Ectodermal cell (in vitro differentiated cells): ENCODE measurements around the gene ALKBH1. TPM values are rescaled to one million over a fixed set of nuclear protein-coding genes. Genes with fewer than 3 reads are reported as not detected.
"Not testable (repeated sequence)": the region's sequence is repeated elsewhere in the genome, so short reads cannot be mapped to it uniquely, and the experiment has no call there.

Experiments
- H3K27ac ChIP-seq: 2 replicates; pipeline ENCODE4 v1.7.0; 2013; ENCODE audit warnings: mild to moderate bottlenecking, low read depth, low read length; ENCODE audit not compliant: insufficient read depth, poor library complexity, severe bottlenecking
- H3K27me3 ChIP-seq: 2 replicates; pipeline ENCODE4 v1.7.0; 2013; ENCODE audit warnings: mild to moderate bottlenecking, low read length; ENCODE audit not compliant: insufficient read depth, control insufficient read depth, poor library complexity, severe bottlenecking
- H3K36me3 ChIP-seq: one replicate; pipeline ENCODE4 v1.7.0; 2013; ENCODE audit warnings: low read length; ENCODE audit not compliant: control insufficient read depth, insufficient read depth
- H3K4me1 ChIP-seq: one replicate; pipeline ENCODE4 v1.7.0; 2013; ENCODE audit warnings: low read length; ENCODE audit not compliant: control insufficient read depth, insufficient read depth
- H3K4me3 ChIP-seq: 2 replicates; pipeline ENCODE4 v1.7.0; 2013; ENCODE audit warnings: low read depth, low read length, control low read depth; ENCODE audit not compliant: insufficient read depth
- H3K9me3 ChIP-seq: 2 replicates; pipeline ENCODE4 v1.7.0; 2013; ENCODE audit warnings: mild to moderate bottlenecking, low read length, moderate library complexity; ENCODE audit not compliant: control insufficient read depth
- WGBS, 2 experiments: methylation state at CpG; one replicate each; pipeline ENCODE4 v1.1.7; 2013; ENCODE audit warnings: missing lambda C conversion rate in 2 of 2; 5-methylcytosine and 5-hydroxymethylcytosine counted together
- polyA plus RNA-seq, 4 experiments: library from polyadenylated mRNA; stranded (reverse); fragments of 50-300 nt; gene quantifications; one replicate each; pipeline ENCODE4 v1.2.3, GENCODE V29; 2013

The ALKBH1 gene, protein sequence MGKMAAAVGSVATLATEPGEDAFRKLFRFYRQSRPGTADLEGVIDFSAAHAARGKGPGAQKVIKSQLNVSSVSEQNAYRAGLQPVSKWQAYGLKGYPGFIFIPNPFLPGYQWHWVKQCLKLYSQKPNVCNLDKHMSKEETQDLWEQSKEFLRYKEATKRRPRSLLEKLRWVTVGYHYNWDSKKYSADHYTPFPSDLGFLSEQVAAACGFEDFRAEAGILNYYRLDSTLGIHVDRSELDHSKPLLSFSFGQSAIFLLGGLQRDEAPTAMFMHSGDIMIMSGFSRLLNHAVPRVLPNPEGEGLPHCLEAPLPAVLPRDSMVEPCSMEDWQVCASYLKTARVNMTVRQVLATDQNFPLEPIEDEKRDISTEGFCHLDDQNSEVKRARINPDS
- 16.4 TPM for polyA plus RNA-seq (2013, experiment 1 of 4)
- polyA plus RNA-seq (2013, experiment 2 of 4), result 17.6 TPM
- polyA plus RNA-seq (2013, experiment 3 of 4), result 15.6 TPM
- 15.8 TPM for polyA plus RNA-seq (2013, experiment 4 of 4)

DNA sequence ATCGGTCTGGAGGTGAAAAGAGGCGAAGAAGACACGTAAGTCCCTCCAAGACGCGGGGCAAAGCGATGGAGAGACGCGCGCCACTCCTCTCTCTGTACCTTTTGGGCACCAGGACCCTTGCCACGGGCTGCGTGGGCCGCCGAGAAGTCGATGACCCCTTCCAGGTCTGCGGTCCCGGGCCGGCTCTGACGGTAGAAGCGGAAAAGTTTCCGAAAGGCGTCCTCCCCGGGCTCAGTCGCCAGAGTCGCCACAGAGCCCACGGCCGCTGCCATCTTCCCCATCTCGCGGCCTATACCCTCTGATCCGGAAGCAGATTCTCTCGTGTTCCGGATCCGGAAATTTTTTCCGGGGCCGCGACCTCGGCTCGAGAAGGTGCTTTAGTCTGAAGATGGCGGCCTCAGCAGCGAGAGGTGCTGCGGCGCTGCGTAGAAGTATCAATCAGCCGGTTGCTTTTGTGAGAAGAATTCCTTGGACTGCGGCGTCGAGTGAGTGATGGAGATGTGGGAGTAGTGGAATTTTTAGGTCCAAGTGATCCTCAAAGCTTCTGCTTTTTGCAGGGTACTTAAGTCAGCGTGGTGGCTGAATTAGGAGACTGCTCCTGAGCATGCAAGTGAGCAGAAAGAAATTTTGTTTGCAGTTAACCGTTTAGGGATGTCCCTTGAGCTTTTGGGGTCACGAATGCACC is at the start of gene ALKBH1, which contains the start of gene SLIRP:
ALKBH1 (minus strand) TSS at position 300 of the 685 bp plus-strand sequence; CDS start at position 281, 19 bp downstream.
SLIRP (plus strand) TSS at position 380 of the 685 bp plus-strand sequence; CDS start at position 389, 9 bp downstream.
- no peaks in the 10 kb centered on the region for H3K9me3 ChIP-seq

DNA sequence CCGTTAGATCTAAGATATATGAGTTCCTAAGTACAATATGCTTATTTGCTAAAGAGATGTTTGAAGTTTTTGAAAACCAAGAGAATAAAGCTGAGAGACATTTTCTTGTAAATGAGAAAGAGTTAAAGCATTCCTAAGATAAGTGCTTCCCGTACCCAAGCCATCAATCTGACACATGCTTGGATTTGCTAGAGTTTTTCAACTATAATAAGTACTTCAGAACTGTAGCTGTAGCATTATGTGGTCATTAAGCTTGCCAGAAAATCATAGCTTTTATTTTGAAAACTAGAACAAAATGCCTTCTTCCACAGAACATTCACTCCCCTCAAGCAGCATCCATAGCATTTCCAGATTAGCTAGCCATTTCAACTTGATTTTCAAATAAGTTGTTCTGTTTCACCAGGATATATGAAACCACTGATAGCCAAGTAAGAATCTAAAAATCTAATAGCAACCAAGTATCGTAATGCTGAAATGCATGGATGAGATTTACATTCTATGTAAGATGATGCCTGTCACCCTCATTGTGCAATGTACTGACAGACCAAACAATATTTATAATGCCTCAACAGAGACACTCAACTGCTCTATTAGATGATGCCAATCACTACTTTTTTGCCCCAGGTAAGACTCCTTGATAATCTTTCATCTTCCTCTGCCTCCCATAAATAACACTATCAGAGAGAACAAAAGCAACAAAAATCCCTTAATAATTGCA is 45.1 kb upstream of the ALKBH1 start:
- Histone ChIP-seq H3K4me1 (no peaks in the 10 kb centered on the region), H3K27me3 (no peaks in the 10 kb centered on the region), H3K9me3 (no peaks in the 10 kb centered on the region), H3K4me3 (no peak overlapping the region), H3K36me3 (peaks cover 45% of the 10 kb centered on the region), H3K27ac (no peak overlapping the region)
- 97 to 100% methylated on average over 1 to 3 of the region's 3 CpGs for whole genome bisulfite sequencing, 2 experiments

More for the DNA sequence above, at the start of gene ALKBH1, which contains the start of gene SLIRP:
- Histone ChIP-seq H3K4me1 (peaks cover 6% of the 10 kb centered on the region), H3K27me3 (no peaks in the 10 kb centered on the region), H3K27ac (peak within 1 kb of the TSS; percentile 69), H3K4me3 (peak within 1 kb of the TSS; percentile 86), H3K36me3 (peaks cover 19% of the 10 kb centered on the region)
- WGBS, 2 experiments, result 0 to 1% methylated on average over 49 of the region's 49 CpGs

DNA sequence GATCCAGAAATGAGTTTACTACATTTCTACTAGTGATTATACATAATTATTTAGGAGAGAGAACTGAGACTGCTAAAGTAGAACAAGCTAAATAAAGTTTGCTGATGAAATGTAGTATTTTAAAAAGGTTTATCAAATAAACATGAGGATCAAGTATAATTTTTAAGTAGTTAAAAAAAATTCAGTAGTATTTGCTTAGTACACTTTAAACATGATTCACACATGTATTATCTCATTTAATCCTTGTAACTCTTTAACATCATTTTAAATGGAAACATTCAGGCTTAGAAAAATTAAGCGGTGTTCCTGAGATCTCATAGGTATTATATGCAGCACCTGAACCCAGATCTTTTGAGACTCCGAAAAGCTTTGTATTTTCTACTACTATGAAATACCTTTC is 44.4 kb upstream of the ALKBH1 start:
- H3K4me3 ChIP-seq, result no peak overlapping the region
- H3K9me3 ChIP-seq, result no peaks in the 10 kb centered on the region
- H3K27me3 ChIP-seq, result no peaks in the 10 kb centered on the region
- no peak overlapping the region for H3K27ac ChIP-seq
- peaks cover 50% of the 10 kb centered on the region for H3K36me3 ChIP-seq
- no peaks in the 10 kb centered on the region for H3K4me1 ChIP-seq
- WGBS, 2 experiments, result 90 to 92% methylated on average over 1 to 2 of the region's 2 CpGs

DNA sequence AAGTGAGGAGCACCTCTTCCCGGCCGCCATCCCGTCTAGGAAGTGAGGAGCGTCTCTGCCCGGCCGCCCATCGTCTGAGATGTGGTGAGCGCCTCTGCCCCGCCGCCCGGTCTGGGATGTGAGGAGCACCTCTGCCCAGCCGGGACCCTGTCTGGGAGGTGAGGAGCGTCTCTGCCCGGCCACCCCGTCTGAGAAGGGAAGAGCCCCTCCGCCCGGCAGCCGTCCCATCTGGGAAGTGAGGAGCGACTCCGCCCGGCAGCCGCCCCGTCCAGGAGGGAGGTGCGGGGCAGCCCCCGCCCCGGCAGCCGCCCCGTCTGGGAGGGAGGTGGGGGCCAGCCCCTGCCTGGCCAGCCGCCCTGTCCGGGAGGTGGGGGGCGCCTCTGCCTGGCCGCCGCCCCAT is 39.6 kb upstream of the ALKBH1 start:
- peaks cover 44% of the 10 kb centered on the region for H3K36me3 ChIP-seq
- not testable (repeated sequence) for H3K27ac ChIP-seq, H3K4me1 ChIP-seq, H3K27me3 ChIP-seq, H3K9me3 ChIP-seq, H3K4me3 ChIP-seq
- 91 to 92% methylated on average over 33 of the region's 33 CpGs for WGBS, 2 experiments

DNA sequence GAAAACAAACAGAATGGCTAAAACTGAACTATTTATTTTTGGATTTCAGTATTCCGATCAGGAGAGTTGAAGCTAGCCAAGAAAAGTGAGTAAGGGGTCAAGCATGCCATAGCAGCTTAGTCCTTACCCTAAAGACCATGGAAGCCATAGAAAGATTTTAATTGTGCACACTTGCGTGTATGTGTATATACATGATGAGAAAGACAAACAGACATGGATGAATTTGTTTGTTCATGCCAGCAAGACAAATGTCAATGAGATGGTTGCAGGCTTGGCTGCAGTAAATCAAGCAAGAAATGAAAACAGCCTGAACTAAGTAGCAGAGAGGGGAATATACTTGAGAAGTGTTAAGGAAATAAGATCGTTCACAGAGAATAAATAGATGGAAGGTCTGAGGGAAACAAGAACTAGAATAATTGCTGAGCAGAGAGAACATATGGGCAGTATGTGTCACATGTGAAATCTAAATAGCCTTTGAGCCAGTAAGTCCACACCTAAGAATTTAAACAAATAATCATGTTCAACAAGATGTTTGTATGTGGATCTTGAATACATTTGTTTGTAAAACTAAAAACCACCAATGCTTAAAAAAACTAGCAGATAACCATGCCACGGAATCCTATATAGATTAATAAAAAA is 38.4 kb upstream of the ALKBH1 start:
- no peaks in the 10 kb centered on the region for H3K4me1 ChIP-seq
- H3K9me3 ChIP-seq, result no peaks in the 10 kb centered on the region
- 87 to 88% methylated on average over 3 of the region's 4 CpGs for WGBS, 2 experiments
- H3K27me3 ChIP-seq, result no peaks in the 10 kb centered on the region
- no peak overlapping the region for H3K4me3 ChIP-seq
- peaks cover 42% of the 10 kb centered on the region for H3K36me3 ChIP-seq
- H3K27ac ChIP-seq, result no peak overlapping the region

DNA sequence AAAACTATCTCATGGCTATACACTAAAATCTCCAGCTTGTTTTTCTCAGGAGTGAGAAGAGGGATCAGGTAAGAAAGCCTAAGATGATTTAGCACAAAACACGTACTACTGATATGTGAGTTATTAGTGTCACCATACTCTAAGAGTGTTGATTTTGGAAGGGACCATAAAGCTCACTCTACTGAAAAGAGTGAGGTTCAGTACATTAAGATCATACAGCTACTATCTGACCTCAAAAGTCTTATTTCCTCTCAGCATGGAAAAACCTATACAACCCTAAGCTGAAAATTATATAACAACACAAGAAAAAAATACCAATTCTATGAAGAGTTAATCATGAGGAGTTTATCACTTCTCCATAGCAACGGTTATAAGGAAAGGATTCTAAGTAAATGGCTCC is 33.6 kb upstream of the ALKBH1 start:
- no peaks in the 10 kb centered on the region for H3K9me3 ChIP-seq
- no peak overlapping the region for H3K4me3 ChIP-seq
- 97 to 100% methylated on average over 2 of the region's 2 CpGs for WGBS, 2 experiments
- H3K27ac ChIP-seq, result no peak overlapping the region
- H3K27me3 ChIP-seq, result no peaks in the 10 kb centered on the region
- no peaks in the 10 kb centered on the region for H3K4me1 ChIP-seq
- peaks cover 24% of the 10 kb centered on the region for H3K36me3 ChIP-seq

DNA sequence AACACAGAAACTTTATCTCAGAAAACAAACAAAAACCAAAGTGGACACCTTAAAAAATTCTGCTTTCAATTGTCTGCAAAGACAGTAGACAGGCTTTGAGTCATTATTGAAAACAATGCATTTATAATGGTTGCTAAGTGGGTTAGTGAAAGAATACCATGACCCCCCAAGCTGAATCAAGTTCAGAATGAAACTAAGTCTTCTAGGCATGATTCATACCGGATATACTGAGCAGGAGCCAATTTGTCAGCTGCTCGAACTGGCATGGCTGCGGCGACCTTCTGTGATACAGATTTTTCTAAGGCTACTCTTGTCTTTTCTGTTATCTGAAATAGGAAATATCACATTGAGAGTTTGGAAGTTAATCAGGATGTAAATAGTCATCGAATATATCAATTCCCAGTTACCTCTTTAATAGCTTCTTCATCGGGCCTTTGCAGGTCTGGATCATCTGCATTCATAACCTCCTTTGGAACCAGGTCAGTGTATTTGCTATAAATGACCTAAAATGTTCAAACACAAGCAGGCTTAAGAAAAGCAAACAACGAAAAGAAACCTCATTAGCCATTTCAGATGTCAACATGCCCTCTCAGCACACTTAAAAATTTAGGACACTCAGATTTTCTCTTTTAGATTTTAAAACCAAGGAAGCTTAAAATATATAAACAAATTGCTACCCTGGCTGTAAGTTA is 30.9 kb upstream of the ALKBH1 start:
- H3K4me1 ChIP-seq, result no peaks in the 10 kb centered on the region
- 89 to 97% methylated on average over 7 of the region's 7 CpGs for WGBS, 2 experiments
- H3K4me3 ChIP-seq, result no peak overlapping the region
- no peaks in the 10 kb centered on the region for H3K27me3 ChIP-seq
- H3K27ac ChIP-seq, result no peak overlapping the region
- H3K36me3 ChIP-seq, result peaks cover 41% of the 10 kb centered on the region
- no peaks in the 10 kb centered on the region for H3K9me3 ChIP-seq

DNA sequence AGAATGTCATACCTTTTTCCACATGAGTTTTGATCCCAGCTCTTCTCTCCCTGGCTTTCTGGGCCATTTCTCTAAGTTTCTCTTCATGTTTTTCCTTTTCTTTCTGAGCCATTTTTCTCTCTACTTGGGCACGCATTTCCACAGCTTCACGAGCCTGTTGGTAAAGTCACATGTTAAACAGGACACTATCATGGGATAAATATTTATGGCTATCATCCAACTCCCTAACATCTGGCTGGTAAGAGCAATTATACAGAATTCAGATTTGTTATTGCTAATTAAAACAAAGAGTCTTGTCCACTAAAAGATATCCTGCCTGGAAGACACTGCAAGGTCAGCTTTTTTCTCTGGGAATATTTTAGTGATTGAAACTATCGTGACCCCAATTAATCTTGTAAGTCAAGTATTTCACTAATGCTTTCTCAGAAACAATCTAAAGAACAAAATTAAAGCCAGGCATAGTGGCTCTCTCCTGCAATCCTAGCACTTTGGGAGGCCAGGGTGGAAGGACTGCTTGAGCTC is 23.2 kb upstream of the ALKBH1 start:
- 97 to 100% methylated on average over 3 of the region's 3 CpGs for WGBS, 2 experiments
- no peaks in the 10 kb centered on the region for H3K9me3 ChIP-seq
- no peaks in the 10 kb centered on the region for H3K27me3 ChIP-seq
- no peak overlapping the region for H3K27ac ChIP-seq
- H3K4me1 ChIP-seq, result no peaks in the 10 kb centered on the region
- H3K36me3 ChIP-seq, result peaks cover 60% of the 10 kb centered on the region
- no peak overlapping the region for H3K4me3 ChIP-seq

DNA sequence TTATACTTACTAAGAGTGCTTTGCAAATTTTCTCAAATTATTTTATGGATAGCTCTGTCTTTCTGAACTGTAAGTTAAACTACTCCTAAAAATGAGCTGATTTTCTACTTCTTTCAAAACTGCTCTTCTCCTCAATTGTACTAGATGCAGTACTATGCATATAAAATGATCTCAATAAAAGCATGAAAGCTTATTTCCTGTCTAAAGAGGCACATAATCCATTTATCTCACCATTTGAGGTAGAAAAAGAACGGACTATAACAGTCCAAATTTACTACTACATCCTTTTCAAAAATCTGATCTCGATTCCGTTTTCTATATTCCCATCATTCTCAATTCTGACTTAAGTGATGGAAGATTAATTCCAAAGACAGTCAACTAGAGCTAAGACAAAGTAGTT is 14.5 kb upstream of the ALKBH1 start:
- Histone ChIP-seq H3K9me3 (no peaks in the 10 kb centered on the region), H3K4me1 (no peaks in the 10 kb centered on the region), H3K4me3 (no peak overlapping the region), H3K27ac (no peak overlapping the region), H3K27me3 (no peaks in the 10 kb centered on the region), H3K36me3 (peaks cover 48% of the 10 kb centered on the region)
- 88 to 98% methylated on average over 2 of the region's 3 CpGs for WGBS, 2 experiments
